B cell (primary cell): ENCODE data around the gene FAM114A2. TPM values are rescaled to one million over a fixed set of nuclear protein-coding genes. Genes with fewer than 3 reads are reported as not detected.

Experiments used
- ATAC-seq: fragments of 200-7000 bp; cut with Tn5 transposase; one replicate; pipeline ENCODE4 v1.10.0; 2021; ENCODE audit warnings: low read depth, mild to moderate bottlenecking, moderate number of reproducible peaks, moderate library complexity
- CTCF ChIA-PET: fragments of 350-600 bp; sonication (Branson Sonifier 250); formaldehyde crosslinking; loops from one replicate; lab custom pipeline; 2021; ENCODE audit warnings: antibody characterized with exemption, inconsistent platforms; lab: Charles Lee
- POLR2A ChIA-PET: fragments of 350-600 bp; sonication (Branson Sonifier 250); formaldehyde crosslinking; loops from one replicate; lab custom pipeline; 2021; ENCODE audit warnings: antibody characterized with exemption; lab: Charles Lee
- DNase-seq: peaks from one replicate; pipeline ENCODE4 v3.0.0; 2013
- H2AFZ ChIP-seq: 2 replicates; pipeline ENCODE4 v1.6.1; 2012; ENCODE audit warnings: mild to moderate bottlenecking, low read depth, low read length; ENCODE audit not compliant: insufficient read depth, poor library complexity, severe bottlenecking
- H3K27ac ChIP-seq, 2 donors: 1 replicate in 1 of 2; 2 replicates in 1 of 2; pipeline ENCODE4 v1.5.1; 2012 to 2013; ENCODE audit warnings: low read length in 2 of 2, mild to moderate bottlenecking in 2 of 2, moderate library complexity in 1 of 2
- H3K27me3 ChIP-seq, 4 experiments: fragments of 200-600 bp in 1 of 4; sonication (generic) in 1 of 4; replicated peaks in 1 of 4; 1 replicate in 2 of 4; 2 replicates in 2 of 4; pipeline versions ENCODE4 v1.6.1 to v1.7.0; 2013 to 2016; ENCODE audit warnings: low read length in 3 of 4, mild to moderate bottlenecking in 2 of 4, mixed read lengths in 1 of 4, moderate library complexity in 1 of 4; ENCODE audit not compliant: insufficient read depth in 4 of 4, control insufficient read depth in 3 of 4; ENCODE audit errors: control extremely low read depth in 1 of 4
- H3K36me3 ChIP-seq, 2 experiments: replicated peaks in 1 of 2; 1 replicate in 1 of 2; 2 replicates in 1 of 2; pipeline versions ENCODE4 v1.6.1 to v1.7.1; 2013; ENCODE audit warnings: low read length in 1 of 2; ENCODE audit not compliant: insufficient read depth in 2 of 2, control insufficient read depth in 1 of 2; ENCODE audit errors: control extremely low read depth in 1 of 2, extremely low read depth in 1 of 2
- H3K4me1 ChIP-seq, 2 donors: fragments of 200-600 bp in 1 of 2; sonication (generic) in 1 of 2; 1 replicate in 1 of 2; 2 replicates in 1 of 2; pipeline versions ENCODE4 v1.5.1 to v1.6.1; 2013 to 2017; ENCODE audit warnings: low read length in 2 of 2; ENCODE audit not compliant: control insufficient read depth in 2 of 2, insufficient read depth in 2 of 2
- H3K4me2 ChIP-seq: replicated peaks from 2 replicates; pipeline ENCODE3; 2012; ENCODE audit warnings: mild to moderate bottlenecking, low read depth, low read length; ENCODE audit not compliant: poor library complexity, severe bottlenecking
- H3K4me3 ChIP-seq, 5 experiments: fragments of 200-600 bp in 1 of 5; sonication (generic) in 1 of 5; 1 replicate in 3 of 5; 2 replicates in 2 of 5; pipeline versions ENCODE4 v1.5.1 to v1.7.0; 2011 to 2016; ENCODE audit warnings: low read length in 4 of 5, mild to moderate bottlenecking in 4 of 5, low read depth in 2 of 5, control low read depth in 1 of 5, moderate library complexity in 1 of 5; ENCODE audit not compliant: insufficient read depth in 1 of 5; ENCODE audit errors: control extremely low read depth in 1 of 5, extremely low read depth in 1 of 5
- H3K79me2 ChIP-seq: fragments of 200-600 bp; sonication (generic); one replicate; pipeline ENCODE4 v1.6.0; 2016; ENCODE audit warnings: low read length; ENCODE audit not compliant: control insufficient read depth, insufficient read depth
- H3K9ac ChIP-seq: fragments of 200-600 bp; sonication (generic); 2 replicates; pipeline ENCODE4 v1.6.1; 2017; ENCODE audit warnings: mild to moderate bottlenecking, low read length, moderate library complexity
- H3K9me3 ChIP-seq, 3 donors: one replicate each; pipeline versions ENCODE4 v1.6.1 to v1.7.1; 2013; ENCODE audit warnings: low read length in 2 of 3; ENCODE audit not compliant: control insufficient read depth in 2 of 3, insufficient read depth in 1 of 3; ENCODE audit errors: control extremely low read depth in 1 of 3
- H4K20me1 ChIP-seq: 2 replicates; pipeline ENCODE4 v1.6.0; 2012; ENCODE audit warnings: mild to moderate bottlenecking, low read length; ENCODE audit not compliant: insufficient read depth, control insufficient read depth, poor library complexity, severe bottlenecking
- H3K27ac Mint-ChIP-seq: one replicate; pipeline ENCODE4 v1.8.0; 2021; ENCODE audit warnings: mixed read lengths
- H3K27me3 Mint-ChIP-seq: one replicate; pipeline ENCODE4 v1.8.0; 2021; ENCODE audit warnings: mixed read lengths
- H3K4me1 Mint-ChIP-seq: one replicate; pipeline ENCODE4 v1.8.0; 2021; ENCODE audit warnings: mixed read lengths
- H3K4me3 Mint-ChIP-seq: one replicate; pipeline ENCODE4 v1.8.0; 2021; ENCODE audit warnings: mixed read lengths
- H3K9me3 Mint-ChIP-seq: one replicate; pipeline ENCODE4 v1.8.0; 2022; ENCODE audit warnings: mixed read lengths; ENCODE audit not compliant: insufficient read depth
- CTCF ChIP-seq: fragments of 200-600 bp; IDR thresholded peaks from one replicate; pipeline ENCODE4 v1.8.0; 2022; ENCODE audit warnings: antibody characterized with exemption, mild to moderate bottlenecking
- EZH2 ChIP-seq: IDR thresholded peaks from 2 replicates; pipeline ENCODE4 v1.6.1; 2012; ENCODE audit warnings: borderline replicate concordance, low read depth, mild to moderate bottlenecking, moderate library complexity, low read length; ENCODE audit not compliant: insufficient read depth, poor library complexity, severe bottlenecking
- WGBS: methylation state at CpG from one replicate; pipeline ENCODE4 v1.1.5; 2013; ENCODE audit warnings: missing lambda C conversion rate; ENCODE audit not compliant: insufficient coverage; 5-methylcytosine and 5-hydroxymethylcytosine counted together
- intact Hi-C: fragments of 100-400 bp; cut with micrococcal nuclease; formaldehyde crosslinking; loops from one replicate; pipeline ENCODE4 v1.10.0; 2022
- polyA plus RNA-seq: library from polyadenylated mRNA; depleted of rRNA; stranded (reverse); fragments of >200 nt; gene quantifications from 2 replicates; pipeline ENCODE4 v1.2.3, GENCODE V29; 2012
- total RNA-seq, 2 donors: library from RNA; stranded (reverse); fragments of 120-200 nt in 1 of 2; gene quantifications; 1 replicate in 1 of 2; 2 replicates in 1 of 2; pipeline versions ENCODE4 v1.2.3 to v1.2.4, GENCODE V29; 2013 to 2022

Gene FAM114A2
- total and polyA plus RNA-seq, 2 donors (not counting 1 experiment from before 2014, with no cell fraction given) = 6.0 to 34.2 TPM

DNA sequence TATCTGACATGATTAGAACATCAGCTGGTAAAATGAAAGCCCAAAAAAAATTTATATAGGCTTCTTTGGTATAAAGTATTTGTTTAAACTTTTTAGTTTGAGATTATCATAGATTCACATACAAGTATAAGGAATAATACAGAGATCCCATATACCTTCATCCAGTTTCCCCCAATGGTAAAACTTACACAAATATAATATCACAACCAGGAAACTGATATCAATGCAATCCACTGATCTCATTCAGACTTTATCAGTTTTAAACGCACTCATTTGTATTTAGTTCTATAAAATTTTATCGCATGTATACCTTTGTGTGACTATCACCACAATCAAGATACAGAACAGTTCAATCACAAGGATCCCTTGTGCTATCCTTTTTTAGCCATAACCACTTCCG, 3.8 kb downstream of the FAM114A2 start:
- intact Hi-C loops = loop anchor here (5.0 to 10.0 kb wide), 2 partner anchors 722 to 900 kb away; partner anchors contain the start of genes GEMIN5 and LARP1
- Histone ChIP-seq H2AFZ (no peak overlapping the region), H3K27me3 (no peaks in the 10 kb centered on the region), H3K9me3 (no peaks in the 10 kb centered on the region), H3K36me3 (no peaks in the 10 kb centered on the region), H3K9ac (no peak overlapping the region), H3K4me2 (no peak overlapping the region), H4K20me1 (no peaks in the 10 kb centered on the region), H3K79me2 (peaks cover 20% of the 10 kb centered on the region), H3K4me1 (peaks cover 13 to 16% of the 10 kb centered on the region in 2 donors), H3K4me3 (no peak overlapping the region), H3K27ac (no peak overlapping the region)
- ChIA-PET CTCF (no interaction called here), POLR2A (no interaction called here)
- Mint-ChIP-seq H3K4me1 (peaks cover 32% of the 10 kb centered on the region), H3K4me3 (no peak overlapping the region), H3K27me3 (no peaks in the 10 kb centered on the region), H3K9me3 (no peaks in the 10 kb centered on the region), H3K27ac (no peak overlapping the region)
- no CpG with 5 or more reads among the region's 3 CpGs for WGBS
- no peak for TF ChIP-seq EZH2
- no peak for TF ChIP-seq CTCF
- no peak for ATAC-seq
- no peak for DNase-seq

DNA sequence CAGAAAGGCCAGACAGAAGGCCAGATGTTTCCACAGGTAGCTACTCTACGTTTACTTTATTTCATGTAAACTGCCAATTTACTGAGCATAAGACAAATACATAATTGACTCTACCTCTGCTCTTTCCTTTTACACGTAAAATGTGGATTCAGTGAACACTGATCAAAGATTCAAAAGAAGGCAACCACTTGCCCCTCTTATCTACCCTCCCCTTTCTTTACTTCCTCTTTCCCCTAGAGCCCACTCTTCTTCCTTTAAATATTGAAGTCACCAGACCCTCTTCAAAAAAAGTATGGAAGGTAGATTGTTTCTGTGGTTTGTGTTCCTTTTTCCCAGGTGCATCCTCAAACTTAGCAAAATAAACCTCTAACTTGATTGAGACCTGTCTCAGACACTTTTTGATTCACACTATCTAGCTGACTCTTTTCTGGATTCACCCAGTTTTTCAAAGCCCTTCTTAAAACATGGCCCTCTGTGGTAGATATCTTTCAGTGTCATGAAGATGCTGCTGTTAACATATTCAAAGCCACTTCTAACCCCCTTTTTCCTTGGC, 6.7 kb downstream of the FAM114A2 start:
- no peak overlapping the region for H3K4me3 Mint-ChIP-seq
- Histone ChIP-seq H3K4me2 (no peak overlapping the region), H3K27ac (no peak overlapping the region), H3K9me3 (no peaks in the 10 kb centered on the region), H4K20me1 (no peaks in the 10 kb centered on the region), H2AFZ (no peak overlapping the region), H3K9ac (no peak overlapping the region), H3K36me3 (peaks cover 1 to 6% of the 10 kb centered on the region in 2 experiments), H3K27me3 (no peaks in the 10 kb centered on the region), H3K4me1 (no peaks in the 10 kb centered on the region), H3K4me3 (no peak overlapping the region), H3K79me2 (peaks cover 9% of the 10 kb centered on the region)
- H3K4me1 Mint-ChIP-seq = peaks cover 6% of the 10 kb centered on the region
- DNase-seq (no peak), ATAC-seq (no peak)
- no peak overlapping the region for H3K27ac Mint-ChIP-seq
- 90% methylated on average over 2 of the region's 2 CpGs for WGBS
- H3K9me3 Mint-ChIP-seq = no peaks in the 10 kb centered on the region
- intact Hi-C loops = loop anchor here (10.0 kb wide), 1 partner anchor 903 kb away; the partner anchor contains the start of gene GEMIN5
- no peaks in the 10 kb centered on the region for H3K27me3 Mint-ChIP-seq
- ChIA-PET CTCF (no interaction called here), POLR2A (no interaction called here)
- TF ChIP-seq EZH2 (no peak), CTCF (no peak)
